CD4-positive, alpha-beta T cell treated with Interleukin-17A for 4 hours (primary cell): ENCODE data around the gene LILRA6.
"Not testable (repeated sequence)": the region's sequence is repeated elsewhere in the genome, so short reads cannot be mapped to it uniquely, and the experiment has no call there.

Source experiments
- DNase-seq: peaks from one replicate; pipeline ENCODE4 v3.0.0-alpha.2; 2020; ENCODE audit warnings: mixed read lengths

Gene LILRA6

DNA sequence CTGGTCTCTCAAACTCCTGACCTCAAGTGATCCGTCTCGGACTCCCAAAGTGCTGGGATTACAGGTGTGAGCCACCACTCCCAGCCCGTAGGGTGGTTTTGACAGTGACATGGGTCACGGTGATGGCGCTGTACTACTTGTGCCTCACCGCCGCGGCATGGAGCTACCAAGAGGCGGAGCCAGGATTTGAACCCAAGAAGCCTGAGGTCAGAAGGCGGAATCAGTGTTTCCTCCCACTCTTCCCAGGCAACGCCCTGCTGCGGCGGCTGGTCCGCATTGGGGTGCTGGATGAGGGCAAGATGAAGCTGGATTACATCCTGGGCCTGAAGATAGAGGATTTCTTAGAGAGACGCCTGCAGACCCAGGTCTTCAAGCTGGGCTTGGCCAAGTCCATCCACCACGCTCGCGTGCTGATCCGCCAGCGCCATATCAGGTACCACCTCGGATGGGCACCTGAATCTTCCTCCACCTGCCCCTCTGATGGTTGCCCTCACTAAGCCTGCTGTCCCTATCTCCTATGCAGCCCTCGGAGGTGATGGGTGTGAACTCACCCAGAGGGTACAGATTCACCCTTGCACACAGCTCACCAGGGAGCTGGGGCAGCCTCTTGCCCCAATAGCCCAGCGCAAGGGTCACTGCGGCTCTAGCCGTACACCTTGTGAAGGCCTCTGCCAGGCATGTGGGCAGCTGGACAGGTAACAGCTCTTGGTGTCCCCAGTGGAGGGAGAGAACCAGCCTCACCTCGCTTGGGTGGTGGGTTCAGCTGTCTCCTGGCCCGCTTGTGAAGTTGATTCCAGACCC is 36.4 kb downstream of the LILRA6 start:
- no peak for DNase-seq

- no peak for DNase-seq
These were observed 37.7 kb downstream of the LILRA6 start for GRCh38 chr19:54204767-54205468.

DNA sequence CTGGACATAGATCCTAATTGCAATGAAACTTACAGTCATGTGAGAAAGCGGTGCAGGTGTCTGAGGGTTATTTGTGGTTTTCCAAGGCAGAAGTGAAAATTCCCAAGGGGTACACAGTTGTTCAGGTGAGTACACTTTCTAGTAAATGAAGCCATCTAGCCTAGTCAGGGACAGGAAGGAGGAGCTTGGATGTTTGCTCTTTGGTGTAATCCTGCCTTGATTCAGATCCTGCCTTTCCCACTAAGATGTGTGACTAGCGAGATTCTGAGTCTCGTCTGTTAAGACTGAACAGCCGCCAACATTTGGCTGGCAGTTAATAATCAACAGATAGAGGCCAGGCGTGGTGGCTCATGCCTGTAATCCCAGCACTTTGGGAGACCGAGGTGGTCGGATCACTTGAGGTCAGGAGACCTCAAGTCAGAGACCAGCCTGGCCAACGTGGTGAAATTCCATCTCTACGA is 39.4 kb downstream of the LILRA6 start:
- DNase-seq = no peak

GRCh38 chr19:54201980-54202379 is 40.6 kb downstream of the LILRA6 start:
- no peak for DNase-seq

GRCh38 chr19:54201172-54201701 is 41.4 kb downstream of the LILRA6 start:
- no peak for DNase-seq

DNA sequence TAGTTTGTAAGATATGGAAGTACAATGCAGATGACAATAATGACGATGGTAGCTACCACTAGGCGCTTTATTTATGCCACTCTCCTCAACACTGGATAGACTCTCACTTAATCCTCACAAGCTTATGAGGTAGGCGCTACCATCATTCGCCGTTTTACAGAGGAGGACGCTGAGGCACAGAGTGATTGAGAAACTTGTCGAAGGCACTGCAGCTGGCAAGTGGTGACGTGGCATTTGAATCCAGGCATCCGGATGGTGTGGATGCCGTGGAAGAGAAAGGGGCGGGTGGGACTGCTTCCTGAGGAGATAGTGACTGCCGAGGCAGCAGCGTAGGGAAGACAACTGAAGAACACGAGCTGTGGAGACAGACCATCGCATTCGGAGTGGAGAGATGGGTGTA is 43.2 kb downstream of the LILRA6 start:
- DNase-seq = no peak

DNA sequence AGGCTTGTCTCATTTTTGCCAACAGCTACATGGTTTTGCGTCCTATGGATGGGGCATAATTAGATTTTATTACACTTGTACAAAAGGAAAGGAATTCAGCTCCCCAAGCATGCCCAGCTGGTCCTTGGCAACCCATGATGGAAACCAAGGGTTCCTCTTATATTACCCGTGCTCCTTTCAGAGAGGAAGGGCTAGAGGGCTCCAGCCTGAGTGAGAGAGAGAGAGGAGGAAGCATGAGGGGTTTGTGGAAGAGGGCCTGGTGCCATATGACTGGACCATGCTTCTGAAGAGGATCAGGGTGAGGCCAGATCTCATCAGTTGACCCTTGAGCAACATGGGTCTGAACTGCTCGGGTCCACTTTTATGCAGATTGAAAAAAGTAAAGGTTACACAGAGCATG is 45.5 kb downstream of the LILRA6 start:
- no peak for DNase-seq

DNA sequence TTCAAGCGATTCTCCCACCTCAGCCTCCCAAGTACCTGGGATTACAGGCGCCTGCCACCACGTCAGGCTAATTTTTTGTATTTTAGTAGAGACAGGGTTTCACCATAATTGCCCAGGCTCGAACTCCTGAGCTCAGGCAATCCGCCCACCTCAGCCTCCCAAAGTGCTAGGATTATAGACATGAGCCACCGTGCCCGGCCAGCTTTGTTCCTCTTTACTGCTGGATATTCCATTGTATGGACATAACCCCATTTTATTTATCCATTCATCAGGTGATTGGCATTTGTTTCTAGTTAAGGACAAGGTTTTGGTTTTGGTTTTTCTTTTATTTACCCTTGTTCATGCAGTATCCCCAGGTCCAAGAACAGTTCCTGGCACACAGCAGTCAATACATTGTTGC is 46.1 kb downstream of the LILRA6 start:
- DNase-seq = no peak

GRCh38 chr19:54194463-54194862 is 48.1 kb downstream of the LILRA6 start:
- DNase-seq = not testable (repeated sequence)

GRCh38 chr19:54193011-54193410 is 49.6 kb downstream of the LILRA6 start:
- DNase-seq = no peak

- DNase-seq = no peak
These were observed 50.7 kb downstream of the LILRA6 start for GRCh38 chr19:54191811-54192453.

DNA sequence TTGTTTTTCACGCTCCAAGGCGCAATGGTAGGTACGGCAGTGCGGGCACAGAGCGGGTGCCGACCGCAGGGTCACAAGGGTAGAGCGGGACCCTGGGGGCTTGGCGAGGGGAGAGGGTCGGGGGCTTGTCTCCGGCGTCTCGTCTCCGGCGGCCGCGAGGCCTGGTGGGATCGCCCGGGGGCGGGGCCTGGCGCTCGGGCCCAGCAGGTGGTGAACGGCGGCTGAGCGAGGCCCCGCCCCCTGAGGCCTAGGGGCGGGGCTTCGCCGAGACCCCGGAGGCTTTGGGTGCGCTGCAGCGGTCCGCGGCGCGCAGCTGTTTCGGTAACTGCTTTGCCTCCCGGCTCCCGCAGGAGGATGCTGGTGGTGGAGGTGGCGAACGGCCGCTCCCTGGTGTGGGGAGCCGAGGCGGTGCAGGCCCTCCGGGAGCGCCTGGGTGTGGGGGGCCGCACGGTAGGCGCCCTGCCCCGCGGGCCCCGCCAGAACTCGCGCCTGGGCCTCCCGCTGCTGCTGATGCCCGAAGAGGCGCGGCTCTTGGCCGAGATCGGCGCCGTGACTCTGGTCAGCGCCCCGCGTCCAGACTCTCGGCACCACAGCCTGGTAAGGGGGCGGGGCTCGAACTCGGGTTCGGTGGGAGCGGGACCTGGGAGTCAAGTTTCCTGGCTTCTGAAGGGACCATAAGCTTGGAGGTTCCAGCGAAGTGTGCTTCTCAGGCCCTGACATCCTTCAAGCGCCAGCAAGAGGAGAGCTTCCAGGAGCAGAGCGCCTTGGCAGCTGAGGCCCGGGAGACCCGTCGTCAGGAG is 51.4 kb downstream of the LILRA6 start, which contains the start of gene TSEN34:
Gene TSEN34 (plus strand): TSS at position 298 of the 800 bp plus-strand sequence. CDS start 57 bp downstream, at position 355.
- peak; percentile 92 for DNase-seq

DNA sequence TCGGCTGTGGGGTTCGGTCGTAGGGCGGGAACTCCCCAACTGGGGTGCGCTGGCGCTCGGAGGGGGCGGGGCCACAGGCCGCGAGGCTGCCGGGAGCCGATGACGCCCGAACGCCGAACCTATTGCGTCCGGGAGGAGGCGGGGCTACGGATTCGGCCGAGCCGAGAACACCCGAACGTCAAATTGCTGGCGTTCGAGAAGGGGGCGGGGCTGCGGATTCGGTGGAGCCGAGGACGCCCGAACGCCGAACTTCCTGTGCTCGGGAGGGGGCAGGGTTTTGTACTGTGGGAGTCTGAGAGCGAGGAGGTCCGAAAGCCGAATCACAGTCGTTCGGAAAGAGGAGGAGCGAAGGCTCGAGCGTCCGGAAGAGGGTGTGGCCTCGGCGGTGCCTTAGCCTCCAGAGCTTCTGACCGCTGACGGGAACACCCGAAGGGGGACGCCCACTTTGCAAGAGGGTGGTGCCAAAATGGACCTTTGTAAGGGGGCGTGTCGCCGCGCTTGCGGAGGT is 52.0 kb downstream of the LILRA6 start:
- peak; percentile 100 for DNase-seq

GRCh38 chr19:54189735-54190502 is 52.7 kb downstream of the LILRA6 start:
- DNase-seq = peak; percentile 100

GRCh38 chr19:54189145-54189734 is 53.4 kb downstream of the LILRA6 start, which contains the start of gene MBOAT7:
Gene MBOAT7, minus strand, starts transcription at chr19:54189580. Its CDS starts 1,072 bp downstream, at chr19:54188508.
- DNase-seq = no peak

- peak; percentile 61 for DNase-seq
These were observed 54.2 kb downstream of the LILRA6 start for GRCh38 chr19:54188215-54188871.

- no peak for DNase-seq
These were observed 55.6 kb downstream of the LILRA6 start for GRCh38 chr19:54186934-54187381.
